Calu3 (cell line): ENCODE measurements around the gene SBF2. TPM values are rescaled to one million over a fixed set of nuclear protein-coding genes. Genes with fewer than 3 reads are reported as not detected.

ENCODE experiments used
- BruUV-seq: library from RNA; stranded (reverse); fragments of 400-500 nt; replicated peaks from 2 replicates; lab custom pipeline; 2021; lab: Mats Ljungman, UMichigan
- CTCF ChIA-PET: fragments of 300-600 bp; sonication (Branson Sonifier 250); formaldehyde crosslinking; loops from one replicate; lab custom pipeline; 2022; ENCODE audit warnings: antibody characterized with exemption; lab: Charles Lee
- DNase-seq: peaks from one replicate; pipeline ENCODE4 v3.0.0; 2022
- H3K27ac Mint-ChIP-seq: one replicate; pipeline ENCODE4 v1.8.0; 2022; ENCODE audit warnings: mixed read lengths; ENCODE audit not compliant: unreplicated experiment
- H3K27me3 Mint-ChIP-seq: one replicate; pipeline ENCODE4 v1.8.0; 2022; ENCODE audit warnings: mixed read lengths; ENCODE audit not compliant: unreplicated experiment
- H3K36me3 Mint-ChIP-seq: one replicate; pipeline ENCODE4 v1.8.0; 2022; ENCODE audit warnings: mild to moderate bottlenecking, moderate library complexity, mixed read lengths; ENCODE audit not compliant: insufficient read depth, unreplicated experiment
- H3K4me1 Mint-ChIP-seq: one replicate; pipeline ENCODE4 v1.8.0; 2022; ENCODE audit warnings: mild to moderate bottlenecking, low read depth, mixed read lengths; ENCODE audit not compliant: unreplicated experiment
- H3K4me3 Mint-ChIP-seq: one replicate; pipeline ENCODE4 v1.8.0; 2022; ENCODE audit warnings: mild to moderate bottlenecking, low read depth, moderate library complexity, mixed read lengths; ENCODE audit not compliant: unreplicated experiment
- H3K9me3 Mint-ChIP-seq: one replicate; pipeline ENCODE4 v1.8.0; 2022; ENCODE audit warnings: low read depth, mixed read lengths; ENCODE audit not compliant: unreplicated experiment
- CTCF ChIP-seq: fragments of 200-600 bp; IDR thresholded peaks from one replicate; pipeline ENCODE4 v1.8.0; 2022; ENCODE audit warnings: antibody characterized with exemption; ENCODE audit not compliant: unreplicated experiment
- intact Hi-C: fragments of 100-400 bp; cut with micrococcal nuclease; formaldehyde crosslinking; loops from one replicate; pipeline ENCODE4 v1.10.0; 2022; ENCODE audit not compliant: unreplicated experiment
- total RNA-seq: library from RNA; stranded (reverse); gene quantifications from 2 replicates; pipeline ENCODE4 v1.2.3, GENCODE V29; 2022

The SBF2 gene
- total RNA-seq, 1 experiment from 2014 or later: 39.0 TPM

DNA sequence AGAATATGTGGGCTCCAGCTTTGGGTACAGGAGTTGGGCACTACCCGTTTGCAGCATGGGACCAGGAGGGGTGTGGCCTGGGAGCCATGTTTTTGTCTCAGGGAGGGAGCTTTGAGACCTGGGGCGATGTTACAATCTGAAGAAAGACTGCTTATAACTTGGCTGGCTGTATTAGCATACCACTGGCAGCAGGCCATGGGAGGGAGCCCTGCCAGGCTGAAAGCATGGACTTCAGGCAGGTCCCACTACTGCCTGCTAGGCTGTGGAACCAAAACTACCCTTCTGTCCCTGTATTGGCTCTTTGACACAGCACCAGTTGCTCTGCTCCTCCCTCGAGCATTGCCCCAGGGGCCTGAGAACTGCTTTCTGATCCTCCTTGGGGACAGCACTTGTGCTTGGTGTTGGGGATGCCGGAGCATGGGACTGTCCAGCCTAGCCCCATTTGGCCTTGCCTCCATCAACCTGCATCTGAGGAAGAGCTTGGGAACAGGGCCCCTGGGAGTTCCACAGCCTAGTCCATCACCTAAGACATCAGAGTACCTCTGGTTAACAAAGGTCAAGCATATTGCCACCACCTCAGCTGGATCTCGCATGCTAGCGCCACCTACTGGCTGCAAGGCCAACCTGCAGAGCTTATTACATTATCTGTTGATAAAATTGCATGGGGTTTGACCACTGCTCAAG lies 217.4 kb downstream of the SBF2 start:
- no peaks in the 10 kb centered on the region for H3K27me3 Mint-ChIP-seq
- no peaks in the 10 kb centered on the region for H3K9me3 Mint-ChIP-seq
- no TSS peak for BruUV-seq
- H3K36me3 Mint-ChIP-seq: no peaks in the 10 kb centered on the region
- CTCF ChIA-PET: interaction anchor here (0.7 to 1.1 kb wide), 2 partner anchors 57 to 231 kb away, joined by 3 read pairs; no protein-coding TSS in a partner anchor
- H3K4me3 Mint-ChIP-seq: no peak overlapping the region
- no peak overlapping the region for H3K27ac Mint-ChIP-seq
- H3K4me1 Mint-ChIP-seq: no peaks in the 10 kb centered on the region
- intact Hi-C loops: no loop called here
- peak; percentile 30 for DNase-seq
- TF ChIP-seq CTCF: peak; percentile 63

GRCh38 chr11:10075141-10075540 lies 218.9 kb downstream of the SBF2 start:
- Mint-ChIP-seq H3K9me3 (no peaks in the 10 kb centered on the region), H3K27me3 (no peaks in the 10 kb centered on the region), H3K27ac (no peak overlapping the region), H3K36me3 (no peaks in the 10 kb centered on the region), H3K4me3 (no peak overlapping the region), H3K4me1 (no peaks in the 10 kb centered on the region)
- CTCF ChIA-PET: no interaction called here
- no TSS peak for BruUV-seq
- DNase-seq: no peak
- TF ChIP-seq CTCF: no peak
- intact Hi-C loops: no loop called here

DNA sequence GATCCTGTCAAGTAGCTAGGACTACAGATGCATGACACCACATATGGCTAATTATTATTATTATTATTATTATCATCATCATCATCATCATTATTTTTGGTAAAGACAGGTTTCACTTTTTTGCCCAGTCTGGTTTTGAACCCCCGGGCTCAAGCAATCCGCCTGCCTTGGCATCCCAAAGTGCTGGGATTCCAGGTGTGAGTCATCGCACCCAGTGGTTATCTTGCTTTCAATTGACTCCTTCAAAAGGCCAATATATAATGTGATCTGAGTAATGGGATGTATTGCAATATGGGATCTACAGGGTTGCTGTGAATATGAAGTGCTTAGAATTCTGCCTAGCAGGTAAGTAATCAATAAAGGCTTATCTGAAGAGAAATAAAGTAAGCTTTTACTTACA lies 221.2 kb downstream of the SBF2 start:
- Mint-ChIP-seq H3K4me3 (no peak overlapping the region), H3K36me3 (no peaks in the 10 kb centered on the region), H3K9me3 (no peaks in the 10 kb centered on the region), H3K27me3 (no peaks in the 10 kb centered on the region), H3K27ac (no peak overlapping the region), H3K4me1 (no peaks in the 10 kb centered on the region)
- DNase-seq: no peak
- CTCF ChIA-PET: no interaction called here
- intact Hi-C loops: no loop called here
- TF ChIP-seq CTCF: no peak
- BruUV-seq: no TSS peak

GRCh38 chr11:10072142-10072541 lies 221.9 kb downstream of the SBF2 start:
- BruUV-seq: no TSS peak
- DNase-seq: no peak
- CTCF ChIA-PET: no interaction called here
- Mint-ChIP-seq H3K4me3 (no peak overlapping the region), H3K4me1 (no peaks in the 10 kb centered on the region), H3K9me3 (no peaks in the 10 kb centered on the region), H3K27me3 (no peaks in the 10 kb centered on the region), H3K27ac (no peak overlapping the region), H3K36me3 (no peaks in the 10 kb centered on the region)
- intact Hi-C loops: no loop called here
- TF ChIP-seq CTCF: no peak
